GM12891 (cell line): Measurements from ENCODE around the gene CDC20B.

Experiments used
- DNase-seq: peaks from one replicate; pipeline ENCODE4 v3.0.0; 2011; ENCODE audit warnings: low spot score; ENCODE audit not compliant: insufficient read length
- FAIRE-seq: peaks from 2 replicates; lab custom pipeline; 2011; peaks lifted over from hg19 to GRCh38; lab: Jason Lieb, UNC
- PAX5 ChIP-seq: IDR thresholded peaks from 2 replicates; pipeline ENCODE4 v1.6.1; 2011; ENCODE audit warnings: low read length, moderate library complexity, mild to moderate bottlenecking; ENCODE audit not compliant: insufficient read depth, severe bottlenecking
- POLR2A ChIP-seq: IDR thresholded peaks from 2 replicates; pipeline ENCODE4 v1.6.1; 2011; ENCODE audit warnings: low read depth, low read length, control low read depth
- POLR2AphosphoS5 ChIP-seq: IDR thresholded peaks from 2 replicates; pipeline ENCODE4 v1.6.1; 2011; ENCODE audit warnings: low read depth, low read length, control low read depth
- POU2F2 ChIP-seq: IDR thresholded peaks from 2 replicates; pipeline ENCODE4 v1.6.1; 2011; ENCODE audit warnings: low read depth, mild to moderate bottlenecking, control low read depth, low read length, moderate library complexity
- SPI1 ChIP-seq: IDR thresholded peaks from 2 replicates; pipeline ENCODE4 v1.6.1; 2011; ENCODE audit warnings: low read depth, low read length, control low read depth
- TAF1 ChIP-seq: IDR thresholded peaks from 2 replicates; pipeline ENCODE4 v1.6.1; 2011; ENCODE audit warnings: low read depth, low read length, control low read depth

Gene CDC20B

DNA sequence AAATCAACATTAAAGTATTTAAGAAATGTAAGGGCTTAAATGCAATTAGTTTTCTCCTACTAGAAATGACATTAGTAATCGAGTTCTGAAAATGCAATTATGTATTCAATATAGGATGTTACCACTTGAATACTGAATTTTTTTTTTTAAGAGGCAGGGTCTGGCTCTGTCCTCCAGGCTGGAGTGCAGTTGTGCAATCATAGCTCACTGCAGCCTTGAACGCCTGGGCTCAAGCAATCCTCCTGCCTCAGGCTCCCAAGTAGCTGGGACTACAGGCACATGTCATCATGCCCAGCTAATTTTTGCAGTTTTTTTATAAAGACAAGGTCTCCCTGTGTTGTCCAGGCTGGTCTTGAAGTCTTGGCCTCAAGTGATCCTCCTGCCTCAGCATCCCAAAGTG, 1.5 kb downstream of the CDC20B start:
- DNase-seq = no peak
- no peak for FAIRE-seq
- no peak for TF ChIP-seq POLR2AphosphoS5
- no peak for TF ChIP-seq PAX5
- no peak for TF ChIP-seq POLR2A
- no peak for TF ChIP-seq POU2F2

DNA sequence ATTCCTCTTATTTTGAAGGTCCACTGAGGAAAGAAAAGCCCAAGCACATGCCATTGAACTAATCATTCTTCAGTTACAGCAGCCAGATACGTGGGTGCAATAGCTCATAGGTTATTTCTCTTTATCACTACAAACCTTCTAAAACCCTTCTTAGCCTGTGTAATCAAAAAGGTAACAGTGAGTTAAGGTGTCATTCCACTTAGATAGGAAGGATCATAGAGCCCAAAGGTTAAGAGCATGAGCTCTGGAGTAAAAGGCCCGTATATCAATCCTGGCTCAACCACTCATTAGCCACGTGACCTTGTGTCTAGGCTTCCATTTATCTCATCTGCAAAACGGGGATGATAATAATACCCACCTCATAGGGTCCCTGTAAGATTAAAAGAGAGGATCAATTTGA, 10.3 kb downstream of the CDC20B start:
- FAIRE-seq = no peak
- TF ChIP-seq POLR2A (no peak), PAX5 (no peak), TAF1 (no peak), SPI1 (no peak), POLR2AphosphoS5 (no peak)
- no peak for DNase-seq

DNA sequence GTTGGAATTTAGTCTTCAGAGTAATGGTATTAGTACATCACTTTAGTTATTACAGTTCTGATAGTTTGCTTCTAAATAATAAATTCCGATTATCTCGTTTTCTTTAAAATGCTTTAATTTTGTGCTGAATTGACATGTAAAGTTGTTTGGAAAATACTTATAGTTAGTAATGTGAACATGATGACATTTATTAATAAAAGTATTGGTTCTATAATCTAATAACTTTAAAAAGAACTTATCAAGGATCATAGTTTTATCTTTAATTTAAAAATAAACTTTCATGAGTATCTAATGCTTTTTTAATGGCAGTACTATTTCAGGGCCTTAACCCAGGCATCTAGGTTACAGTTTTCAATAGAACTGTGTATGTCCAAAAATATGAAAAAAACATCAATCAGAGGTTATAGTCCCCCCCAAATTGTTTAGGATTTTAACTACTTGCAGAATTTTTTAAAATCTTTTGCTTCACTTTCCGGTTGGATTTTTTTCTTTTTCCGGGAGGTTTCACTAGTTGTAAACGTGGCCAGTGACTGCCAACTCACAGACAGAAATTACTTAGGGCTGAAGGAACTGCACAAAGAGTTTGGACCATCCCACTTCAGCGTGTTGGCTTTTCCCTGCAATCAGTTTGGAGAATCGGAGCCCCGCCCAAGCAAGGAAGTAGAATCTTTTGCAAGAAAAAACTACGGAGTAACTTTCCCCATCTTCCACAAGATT, 12.3 kb downstream of the CDC20B start:
- TF ChIP-seq POLR2AphosphoS5 (no peak), SPI1 (no peak), POU2F2 (no peak), PAX5 (no peak), TAF1 (no peak), POLR2A (no peak)
- FAIRE-seq (no peak), DNase-seq (no peak)

DNA sequence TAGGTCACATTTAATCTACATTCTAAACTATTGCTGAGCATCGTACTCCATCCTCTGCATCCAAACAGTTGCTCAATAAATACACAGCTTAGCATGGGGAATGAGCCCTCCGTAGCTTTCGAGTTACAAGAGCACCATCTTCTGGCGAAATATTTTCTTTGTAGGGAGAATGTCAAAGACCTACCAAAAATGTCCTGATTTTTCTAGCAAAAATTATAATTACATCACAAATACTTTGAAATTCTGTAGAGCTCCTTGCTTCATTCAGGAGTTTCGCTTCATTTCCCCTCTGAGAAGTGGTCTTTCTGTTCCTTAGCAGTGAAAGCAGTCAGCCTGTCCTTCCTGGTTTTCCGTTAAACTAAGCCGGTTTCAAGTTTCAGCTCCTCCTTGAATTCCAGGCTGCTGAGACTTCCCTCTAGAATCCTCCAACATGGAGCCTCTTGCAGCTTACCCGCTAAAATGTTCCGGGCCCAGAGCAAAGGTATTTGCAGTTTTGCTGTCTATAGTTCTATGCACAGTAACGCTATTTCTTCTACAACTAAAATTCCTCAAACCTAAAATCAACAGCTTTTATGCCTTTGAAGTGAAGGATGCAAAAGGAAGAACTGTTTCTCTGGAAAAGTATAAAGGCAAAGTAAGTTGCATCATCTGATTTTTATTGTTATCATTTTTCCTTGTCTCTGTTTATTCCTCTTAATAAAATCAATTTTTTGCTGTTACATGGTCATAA, 13.0 kb downstream of the CDC20B start, which contains the start of gene GPX8:
TSS of gene GPX8 (plus strand) at position 409 of the 730 bp plus-strand sequence. CDS start at position 431, 22 bp downstream.
- peak; percentile 20 for FAIRE-seq
- DNase-seq = no peak
- TF ChIP-seq TAF1 = no peak
- TF ChIP-seq PAX5 = no peak
- TF ChIP-seq SPI1 = no peak
- no peak for TF ChIP-seq POLR2AphosphoS5
- TF ChIP-seq POLR2A = no peak
- TF ChIP-seq POU2F2 = no peak

DNA sequence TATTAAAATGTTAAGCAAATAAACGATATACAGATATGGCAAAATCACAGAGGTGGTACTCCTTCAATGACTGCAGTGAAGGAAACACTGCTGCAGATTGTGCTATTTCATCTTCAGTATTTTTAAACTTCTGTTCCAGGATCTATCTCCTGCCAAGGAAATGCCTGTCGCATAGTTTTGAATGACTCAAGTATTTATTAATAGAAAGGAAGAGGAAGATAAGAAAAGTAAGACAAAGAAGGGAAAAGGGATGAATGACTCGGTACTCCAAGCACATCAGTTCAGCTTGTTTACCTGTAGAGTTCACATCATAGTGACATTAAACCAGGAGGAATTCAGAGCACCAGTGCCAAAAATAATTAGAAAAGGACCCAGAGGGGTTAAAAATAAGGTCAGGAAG, 18.1 kb downstream of the CDC20B start:
- TF ChIP-seq PAX5 (no peak), TAF1 (no peak), SPI1 (no peak), POLR2AphosphoS5 (no peak), POLR2A (no peak), POU2F2 (no peak)
- no peak for DNase-seq
- no peak for FAIRE-seq

DNA sequence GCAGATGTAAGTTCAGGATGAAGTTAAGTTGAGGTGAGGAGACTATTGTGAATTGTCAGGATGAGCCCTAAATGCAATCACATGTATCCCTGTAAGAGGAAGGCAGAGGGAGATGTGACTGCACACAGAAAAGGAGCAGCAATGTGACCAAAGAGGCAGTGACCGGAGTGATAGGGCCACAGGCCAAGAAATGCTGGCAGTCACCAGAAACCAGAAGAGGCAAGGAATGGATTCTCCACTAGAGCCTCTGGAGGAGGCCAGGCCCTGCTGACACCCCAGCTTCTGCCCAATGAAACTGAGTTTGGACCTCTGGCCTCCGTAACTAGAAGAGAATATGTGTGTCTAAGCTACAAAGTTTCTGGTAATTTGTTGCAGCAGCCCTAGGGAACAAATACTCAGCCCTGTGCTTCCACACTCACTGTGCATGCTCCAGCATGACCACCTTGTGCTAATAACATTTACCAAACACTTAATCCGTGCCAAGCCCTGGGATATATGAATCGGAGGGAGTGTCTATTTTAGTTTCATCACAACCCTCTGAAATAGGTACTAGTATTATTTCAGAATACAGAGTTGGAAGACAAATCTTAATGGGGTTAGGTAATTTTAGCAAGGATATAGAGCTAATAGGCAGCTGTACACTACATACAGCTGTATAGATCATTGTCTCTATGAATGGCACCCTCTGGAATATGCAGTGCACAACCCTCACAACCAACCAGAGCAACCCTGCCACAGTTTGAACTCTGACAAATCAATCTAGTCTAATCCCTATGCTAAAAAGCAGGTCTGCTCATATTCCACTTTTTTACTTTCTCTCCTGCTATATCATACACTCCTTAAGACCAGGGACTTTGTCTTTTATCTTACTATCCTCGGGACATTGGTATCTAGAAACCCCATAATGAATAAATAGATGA, 20.8 kb downstream of the CDC20B start:
- DNase-seq (no peak), FAIRE-seq (no peak)
- TF ChIP-seq POLR2AphosphoS5 = no peak
- TF ChIP-seq POLR2A = no peak
- TF ChIP-seq TAF1 = no peak
- no peak for TF ChIP-seq POU2F2
- no peak for TF ChIP-seq PAX5
- TF ChIP-seq SPI1 = no peak

DNA sequence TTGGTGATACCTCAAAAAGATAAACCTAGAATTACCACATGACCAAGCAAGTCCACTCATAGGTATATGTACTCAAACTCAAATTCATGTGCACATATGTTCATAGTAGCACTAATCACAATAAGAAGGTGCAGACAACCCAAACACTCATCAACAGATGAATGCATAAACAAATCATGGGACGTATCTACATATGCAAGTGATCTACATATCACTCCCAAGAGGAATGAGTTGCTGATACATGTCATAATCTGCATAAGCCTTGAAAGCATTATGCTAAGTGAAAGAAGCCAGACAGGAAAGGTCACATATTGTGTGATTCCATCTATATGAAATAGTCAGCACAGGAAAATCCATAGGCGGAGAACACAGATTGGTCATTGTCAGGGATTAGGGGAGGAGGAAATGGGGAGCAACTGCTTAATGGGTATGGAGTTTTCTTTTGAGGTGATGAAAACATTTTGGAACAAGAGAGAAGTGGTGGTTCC, 23.6 kb downstream of the CDC20B start:
- FAIRE-seq (no peak), DNase-seq (no peak)
- TF ChIP-seq POLR2AphosphoS5 (no peak), PAX5 (no peak), POLR2A (no peak)

DNA sequence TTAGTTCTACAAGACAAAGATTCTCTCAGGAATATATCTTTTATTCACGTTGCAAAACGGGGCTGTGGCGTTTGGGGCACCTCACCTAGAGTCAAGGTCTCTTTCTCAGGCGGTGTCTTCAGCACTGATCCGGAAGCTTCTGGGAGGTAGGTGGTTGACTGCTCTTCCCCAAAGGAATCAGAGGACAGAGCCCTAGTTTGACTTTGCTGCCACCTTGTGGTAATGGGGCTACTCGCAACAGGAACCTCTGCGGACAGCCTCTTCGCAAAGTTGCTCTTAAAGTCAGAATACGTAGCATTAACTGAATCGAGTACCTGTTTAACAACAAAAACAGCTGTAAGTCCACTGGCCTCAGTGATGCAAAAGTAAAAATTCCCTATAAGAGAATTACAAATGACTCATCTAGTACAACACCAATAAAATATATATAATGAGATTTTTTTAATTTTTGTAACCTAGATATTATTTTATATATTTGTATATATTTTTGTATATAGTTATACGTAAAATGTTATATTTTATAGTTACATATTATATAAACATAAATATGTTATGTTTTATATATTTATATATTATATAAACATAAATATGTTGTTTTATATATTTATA, 26.3 kb downstream of the CDC20B start:
- FAIRE-seq = peak; percentile 70
- no peak for TF ChIP-seq POLR2AphosphoS5
- TF ChIP-seq PAX5 = no peak
- no peak for TF ChIP-seq TAF1
- TF ChIP-seq POU2F2 = no peak
- no peak for TF ChIP-seq SPI1
- no peak for TF ChIP-seq POLR2A
- DNase-seq = peak; percentile 16

DNA sequence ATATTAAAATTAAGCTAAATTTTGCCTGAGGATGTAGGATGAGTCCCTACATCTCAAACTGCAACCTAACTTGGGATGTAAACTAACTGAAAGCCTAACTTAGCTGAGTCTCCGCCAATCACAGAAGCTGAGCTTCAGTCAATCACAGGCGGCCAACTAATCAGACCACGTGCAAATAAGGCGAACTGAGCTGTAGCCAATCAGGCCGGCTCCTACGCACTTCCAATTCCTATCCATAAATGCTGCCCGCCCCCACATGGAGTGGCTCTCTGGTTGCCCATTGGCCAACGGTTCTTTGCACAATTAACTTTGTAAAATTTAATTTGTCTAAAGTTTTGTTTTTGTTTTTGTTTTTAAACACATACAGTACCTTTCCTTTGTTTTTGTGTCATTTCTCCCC, 26.9 kb downstream of the CDC20B start:
- TF ChIP-seq TAF1 (no peak), SPI1 (no peak), POLR2A (no peak), PAX5 (no peak), POU2F2 (no peak), POLR2AphosphoS5 (no peak)
- DNase-seq (no peak), FAIRE-seq (no peak)
